Measurements from ENCODE around the gene MCAM.

Gene MCAM

DNA sequence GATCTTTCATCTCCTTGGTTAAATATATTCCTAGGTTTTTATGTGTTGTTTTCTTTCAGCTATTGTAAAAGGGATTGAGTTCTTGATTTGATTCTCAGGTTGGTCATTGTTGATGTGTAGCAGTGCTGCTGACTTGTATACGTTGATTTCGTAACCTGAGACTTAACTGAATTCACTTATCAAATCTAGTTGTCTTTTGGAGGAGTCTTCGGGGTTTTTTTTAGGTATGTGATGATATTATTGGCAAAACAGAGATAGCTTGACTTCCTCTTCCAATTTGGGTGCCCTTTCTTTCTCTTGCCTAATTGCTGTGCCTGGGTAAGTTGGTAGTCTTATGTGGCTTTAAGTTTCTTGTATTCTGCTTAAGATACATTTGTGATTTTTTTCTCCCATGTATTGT, 57.9 kb downstream of the MCAM start:
- no peak for DNase-seq

All from NCI-H1417 (cell line).